Left lung (tissue), 10 donors: ENCODE data around the gene BBS12. TPM values are rescaled to one million over a fixed set of nuclear protein-coding genes. Genes with fewer than 3 reads are reported as not detected.

ENCODE experiments used
- ATAC-seq: fragments of 200-7000 bp; cut with Tn5 transposase; one replicate; pipeline ENCODE4 v1.9.1; 2020; ENCODE audit warnings: moderate library complexity
- DNase-seq, 4 donors: peaks; one replicate each; pipeline ENCODE4 v3.0.0-alpha.2; 2013 to 2020
- H3K27ac ChIP-seq, 2 donors: fragments of 200-600 bp; sonication (generic) in 1 of 2; one replicate each; pipeline versions ENCODE4 v1.5.0 to v1.8.0; 2020 to 2021
- H3K27me3 ChIP-seq, 2 donors: fragments of 200-600 bp; sonication (generic) in 1 of 2; one replicate each; pipeline versions ENCODE4 v1.5.0 to v1.8.0; 2020 to 2021
- H3K36me3 ChIP-seq, 2 donors: fragments of 200-600 bp; sonication (generic) in 1 of 2; one replicate each; pipeline versions ENCODE4 v1.5.0 to v1.8.0; 2020 to 2021
- H3K4me1 ChIP-seq, 2 donors: fragments of 200-600 bp; one replicate each; pipeline ENCODE4 v1.8.0; 2021
- H3K4me3 ChIP-seq, 2 donors: fragments of 200-600 bp; sonication (generic) in 1 of 2; one replicate each; pipeline versions ENCODE4 v1.5.0 to v1.8.0; 2020 to 2021; ENCODE audit warnings: mild to moderate bottlenecking in 1 of 2
- H3K9me3 ChIP-seq, 2 donors: fragments of 200-600 bp; sonication (generic) in 1 of 2; one replicate each; pipeline versions ENCODE4 v1.5.0 to v1.8.0; 2020 to 2021
- intact Hi-C, 2 donors: fragments of 100-400 bp; cut with DNase I; formaldehyde crosslinking; loops; one replicate each; pipeline versions ENCODE4 v1.11.2 to v1.14.2; 2022
- polyA plus RNA-seq, 6 donors: library from polyadenylated mRNA; unstranded; fragments of 120-200 nt; gene quantifications; one replicate each; pipeline ENCODE4 v1.2.1, GENCODE V29; 2013; ENCODE audit not compliant: insufficient read length in 6 of 6
- total RNA-seq, 2 donors: library from RNA; stranded (reverse); fragmentation: NEBNext Ultra II Directional; extraction: Animal tissue kit (Norgen Biotek cat#: 25700); gene quantifications; one replicate each; pipeline ENCODE4 v1.2.1, GENCODE V29; 2021
- TF ChIP-seq, protein P1 (sequence below), 2 donors: fragments of 200-600 bp; sonication (generic) in 1 of 2; IDR thresholded peaks; one replicate each; pipeline versions ENCODE4 v1.5.0 to v1.8.0; 2021; ENCODE audit warnings: antibody characterized with exemption in 2 of 2
- donor health status: DM: no; HTN: yes; CAD: no.
- donor health status: DM: no; HTN: no; CAD: no.

The BBS12 gene
- total and polyA plus RNA-seq, 8 donors = 2.5 to 6.4 (median 5.5) TPM

DNA sequence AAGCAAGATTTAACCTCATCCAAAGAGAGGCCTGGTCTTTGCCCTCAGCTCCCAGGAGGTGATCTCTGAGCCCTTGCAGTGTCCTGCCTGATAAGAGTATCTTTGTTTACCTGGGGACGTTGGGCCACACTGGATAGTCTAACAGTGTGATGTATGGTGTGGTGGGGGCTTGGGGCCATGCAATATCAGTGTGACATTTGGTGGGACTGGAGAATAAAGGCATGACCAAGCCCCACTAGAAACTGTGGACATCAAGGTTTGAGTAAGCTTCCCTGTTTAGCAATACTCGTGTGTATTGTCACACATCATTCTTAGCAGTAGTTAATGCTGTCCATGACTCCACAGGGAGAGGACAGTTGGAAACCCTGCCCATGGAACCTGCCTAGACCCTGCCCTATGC lies 34.4 kb downstream of the BBS12 start:
- no peaks in the 10 kb centered on the region for H3K27me3 ChIP-seq
- H3K27ac ChIP-seq = no peak overlapping the region
- ATAC-seq (no peak), DNase-seq (no peak)
- TF ChIP-seq, protein P1, sequence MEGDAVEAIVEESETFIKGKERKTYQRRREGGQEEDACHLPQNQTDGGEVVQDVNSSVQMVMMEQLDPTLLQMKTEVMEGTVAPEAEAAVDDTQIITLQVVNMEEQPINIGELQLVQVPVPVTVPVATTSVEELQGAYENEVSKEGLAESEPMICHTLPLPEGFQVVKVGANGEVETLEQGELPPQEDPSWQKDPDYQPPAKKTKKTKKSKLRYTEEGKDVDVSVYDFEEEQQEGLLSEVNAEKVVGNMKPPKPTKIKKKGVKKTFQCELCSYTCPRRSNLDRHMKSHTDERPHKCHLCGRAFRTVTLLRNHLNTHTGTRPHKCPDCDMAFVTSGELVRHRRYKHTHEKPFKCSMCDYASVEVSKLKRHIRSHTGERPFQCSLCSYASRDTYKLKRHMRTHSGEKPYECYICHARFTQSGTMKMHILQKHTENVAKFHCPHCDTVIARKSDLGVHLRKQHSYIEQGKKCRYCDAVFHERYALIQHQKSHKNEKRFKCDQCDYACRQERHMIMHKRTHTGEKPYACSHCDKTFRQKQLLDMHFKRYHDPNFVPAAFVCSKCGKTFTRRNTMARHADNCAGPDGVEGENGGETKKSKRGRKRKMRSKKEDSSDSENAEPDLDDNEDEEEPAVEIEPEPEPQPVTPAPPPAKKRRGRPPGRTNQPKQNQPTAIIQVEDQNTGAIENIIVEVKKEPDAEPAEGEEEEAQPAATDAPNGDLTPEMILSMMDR (IDR thresholded peaks at IDR 0.05) = no peak
- intact Hi-C loops = no loop called here
- H3K9me3 ChIP-seq = no peaks in the 10 kb centered on the region
- no peaks in the 10 kb centered on the region for H3K36me3 ChIP-seq
- no peak overlapping the region for H3K4me3 ChIP-seq
- H3K4me1 ChIP-seq = peaks cover 0 to 14% of the 10 kb centered on the region in 2 donors

- H3K36me3 ChIP-seq = no peaks in the 10 kb centered on the region
- no peaks in the 10 kb centered on the region for H3K4me1 ChIP-seq
- no peaks in the 10 kb centered on the region for H3K9me3 ChIP-seq
- H3K4me3 ChIP-seq = no peak overlapping the region
- intact Hi-C loops = no loop called here
- H3K27ac ChIP-seq = no peak overlapping the region
- DNase-seq (no peak), ATAC-seq (no peak)
- TF ChIP-seq, protein P1 (IDR thresholded peaks at IDR 0.05) = no peak
- no peaks in the 10 kb centered on the region for H3K27me3 ChIP-seq
Observed at GRCh38 chr4:122771724-122772123, 39.2 kb downstream of the BBS12 start.

GRCh38 chr4:122772311-122772710 lies 39.8 kb downstream of the BBS12 start:
- no peak overlapping the region for H3K27ac ChIP-seq
- TF ChIP-seq, protein P1 (IDR thresholded peaks at IDR 0.05) = no peak
- no peak for DNase-seq
- intact Hi-C loops = no loop called here
- no peaks in the 10 kb centered on the region for H3K9me3 ChIP-seq
- H3K27me3 ChIP-seq = no peaks in the 10 kb centered on the region
- no peak for ATAC-seq
- no peak overlapping the region for H3K4me3 ChIP-seq
- H3K36me3 ChIP-seq = no peaks in the 10 kb centered on the region
- no peaks in the 10 kb centered on the region for H3K4me1 ChIP-seq

DNA sequence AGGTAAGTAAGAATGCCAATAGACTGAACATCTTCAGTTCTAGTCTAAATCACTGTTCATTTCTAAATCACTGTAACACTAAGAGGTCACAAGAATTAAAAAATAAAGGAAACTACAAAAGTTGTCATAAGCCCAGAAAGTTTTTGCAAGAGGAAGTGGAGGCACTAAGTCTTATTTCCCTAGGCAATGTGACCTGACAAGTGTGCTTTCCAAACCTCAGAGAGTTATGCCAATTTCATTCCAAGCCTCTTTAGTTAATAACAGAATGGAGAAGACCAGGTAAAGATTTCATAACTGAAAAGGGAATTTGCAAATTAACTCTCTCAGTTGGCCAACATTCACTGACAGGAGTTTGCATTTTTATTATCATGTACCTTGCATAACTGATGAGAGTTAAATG lies 40.5 kb downstream of the BBS12 start:
- H3K27me3 ChIP-seq = no peaks in the 10 kb centered on the region
- no peaks in the 10 kb centered on the region for H3K9me3 ChIP-seq
- intact Hi-C loops = no loop called here
- no peaks in the 10 kb centered on the region for H3K4me1 ChIP-seq
- ATAC-seq (no peak), DNase-seq (no peak)
- no peaks in the 10 kb centered on the region for H3K36me3 ChIP-seq
- TF ChIP-seq, protein P1 (IDR thresholded peaks at IDR 0.05) = no peak
- H3K27ac ChIP-seq = no peak overlapping the region
- H3K4me3 ChIP-seq = no peak overlapping the region

- no peak overlapping the region for H3K4me3 ChIP-seq
- DNase-seq (no peak), ATAC-seq (no peak)
- TF ChIP-seq, protein P1 (IDR thresholded peaks at IDR 0.05) = no peak
- no peaks in the 10 kb centered on the region for H3K9me3 ChIP-seq
- H3K27ac ChIP-seq = no peak overlapping the region
- H3K4me1 ChIP-seq = no peaks in the 10 kb centered on the region
- intact Hi-C loops = no loop called here
- no peaks in the 10 kb centered on the region for H3K36me3 ChIP-seq
- H3K27me3 ChIP-seq = no peaks in the 10 kb centered on the region
Observed at GRCh38 chr4:122775039-122775438, 42.5 kb downstream of the BBS12 start.
